ENCODE results near the gene DAB2IP.

The DAB2IP gene

GRCh38 chr9:121765021-121765950 lies 113.9 kb downstream of the DAB2IP start:
- peak; percentile 86 for DNase-seq

GRCh38 chr9:121766081-121766683 lies 114.7 kb downstream of the DAB2IP start:
- DNase-seq, result no peak

- DNase-seq, result peak; percentile 76
Observed at GRCh38 chr9:121767171-121767769, 115.8 kb downstream of the DAB2IP start.

- no peak for DNase-seq
Observed at GRCh38 chr9:121768416-121769015, 117.1 kb downstream of the DAB2IP start.

GRCh38 chr9:121769939-121770338 lies 118.5 kb downstream of the DAB2IP start:
- DNase-seq, result no peak

GRCh38 chr9:121770415-121771273 lies 119.2 kb downstream of the DAB2IP start:
- DNase-seq, result peak; percentile 94

GRCh38 chr9:121771418-121771817 lies 120.0 kb downstream of the DAB2IP start:
- DNase-seq, result peak; percentile 34

- DNase-seq, result no peak
Observed at GRCh38 chr9:121771851-121772599, 120.6 kb downstream of the DAB2IP start.

- DNase-seq, result no peak
Observed at GRCh38 chr9:121772600-121773285, 121.3 kb downstream of the DAB2IP start.

GRCh38 chr9:121773286-121773953 lies 122.0 kb downstream of the DAB2IP start:
- no peak for DNase-seq

GRCh38 chr9:121773954-121774714 lies 122.7 kb downstream of the DAB2IP start:
- no peak for DNase-seq

- no peak for DNase-seq
Observed at GRCh38 chr9:121774715-121775613, 123.5 kb downstream of the DAB2IP start.

- DNase-seq, result no peak
Observed at GRCh38 chr9:121776001-121776738, 124.7 kb downstream of the DAB2IP start.

- no peak for DNase-seq
Observed at GRCh38 chr9:121776739-121777637, 125.6 kb downstream of the DAB2IP start.

- peak; percentile 32 for DNase-seq
Observed at GRCh38 chr9:121778252-121779225, 127.1 kb downstream of the DAB2IP start.

Data from fibroblast of skin of back (primary cell).